ENCODE results near the gene MYO16.
"Not testable (repeated sequence)": the region's sequence is repeated elsewhere in the genome, so short reads cannot be mapped to it uniquely, and the experiment has no call there.

MYO16 gene

DNA sequence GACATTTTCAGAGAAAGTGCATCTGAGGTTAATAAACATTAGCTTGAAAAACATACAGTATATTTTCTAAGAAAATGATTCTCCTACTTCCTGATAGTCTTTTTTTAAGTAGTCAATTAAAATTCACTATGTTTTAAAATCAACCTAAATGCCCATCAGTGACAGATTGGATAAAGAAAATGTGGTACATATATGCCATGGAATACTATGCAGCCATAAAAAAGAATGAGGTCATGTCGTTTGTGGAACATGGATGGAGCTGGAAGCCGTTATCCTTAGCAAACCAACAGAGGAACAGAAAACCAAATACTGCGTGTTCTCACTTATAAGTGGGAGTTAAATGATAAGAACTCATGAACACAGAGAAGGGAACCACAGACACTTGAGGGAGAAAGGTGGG lies 462.8 kb downstream of the MYO16 start:
- not testable (repeated sequence) for DNase-seq

DNA sequence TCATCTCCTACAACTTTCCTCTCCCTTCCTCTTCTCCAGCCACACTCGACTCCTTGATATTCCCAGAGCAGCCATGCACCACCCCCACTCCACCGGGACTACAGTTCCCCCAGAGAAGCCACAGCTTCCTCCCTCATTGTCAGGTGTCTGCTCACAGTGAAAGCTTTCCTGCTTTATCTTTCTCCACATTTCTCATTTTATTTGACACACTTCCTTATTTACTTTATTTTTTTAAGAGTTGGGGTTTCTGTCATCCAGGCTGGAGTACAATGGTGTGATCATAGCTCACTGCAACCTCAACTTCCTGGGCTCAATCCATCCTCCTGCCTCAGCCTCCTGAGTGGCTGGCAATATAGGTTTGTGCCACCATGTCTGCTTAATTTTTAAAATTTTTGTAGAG lies 464.6 kb downstream of the MYO16 start:
- no peak for DNase-seq

DNA sequence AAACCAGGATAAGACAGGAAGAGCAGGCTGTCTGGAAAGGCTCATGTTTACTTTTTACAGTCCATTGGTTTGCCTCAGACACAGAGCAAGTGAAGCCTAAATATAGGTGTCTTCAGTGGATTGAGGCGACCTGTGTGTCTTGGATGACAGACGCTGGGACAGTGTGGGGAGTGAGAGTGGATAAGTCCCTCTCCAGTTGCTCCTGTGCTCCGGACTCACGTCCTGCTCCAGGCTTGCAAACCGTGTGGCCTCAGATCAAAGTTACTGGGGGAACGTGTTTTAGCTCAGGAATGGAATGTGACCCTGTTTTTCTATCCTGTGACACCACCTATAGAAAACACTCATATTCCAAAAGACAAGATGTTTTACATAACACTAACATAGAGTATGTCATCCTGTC lies 465.7 kb downstream of the MYO16 start:
- no peak for DNase-seq

DNA sequence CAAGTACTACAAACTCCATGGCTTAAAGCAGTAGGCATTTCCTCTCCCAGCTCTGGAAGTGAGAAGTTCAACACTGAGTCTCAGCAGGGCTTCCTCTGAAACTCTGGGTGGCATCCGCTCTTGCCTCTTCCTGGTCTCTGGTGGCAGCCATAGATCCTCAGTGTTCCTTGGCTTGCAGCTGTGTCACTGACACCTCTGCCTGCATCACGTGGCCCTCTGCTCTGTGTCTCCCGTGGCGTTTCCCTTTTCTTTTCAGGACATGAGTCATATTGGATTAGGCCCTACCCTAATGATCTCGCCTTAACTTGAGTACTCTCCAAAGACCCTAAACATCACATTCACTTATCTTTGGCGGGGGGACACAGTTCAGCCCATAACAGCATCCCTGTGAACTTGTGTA lies 466.7 kb downstream of the MYO16 start:
- DNase-seq = no peak

DNA sequence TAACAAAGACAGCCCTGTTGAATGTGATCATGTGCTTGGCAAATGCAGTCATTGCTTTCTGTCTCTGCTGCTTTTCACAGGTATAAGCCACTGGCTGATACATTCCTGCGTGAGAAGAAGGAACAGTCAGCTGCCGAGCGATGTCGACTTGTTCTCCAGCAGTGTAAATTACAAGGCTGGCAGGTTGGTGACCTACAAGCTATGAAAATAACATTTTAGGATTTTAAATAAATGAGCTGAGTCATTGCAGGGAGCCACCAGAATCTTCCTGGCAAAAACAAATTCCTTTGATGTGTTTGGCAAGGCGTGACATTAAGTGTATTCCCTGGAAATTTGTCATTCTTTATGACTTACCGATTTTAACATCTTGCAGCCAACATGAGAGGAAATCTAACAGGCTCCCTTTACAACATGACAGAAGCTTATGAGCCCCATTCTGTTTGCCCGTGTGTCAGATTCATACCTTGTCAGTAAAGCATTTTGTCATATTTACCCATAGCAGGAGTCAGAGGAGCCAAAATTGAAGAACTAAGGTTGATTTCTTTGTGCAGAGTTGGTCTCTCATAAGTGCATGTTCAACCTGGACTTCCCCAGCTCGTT lies 471.4 kb downstream of the MYO16 start:
- DNase-seq = no peak

DNA sequence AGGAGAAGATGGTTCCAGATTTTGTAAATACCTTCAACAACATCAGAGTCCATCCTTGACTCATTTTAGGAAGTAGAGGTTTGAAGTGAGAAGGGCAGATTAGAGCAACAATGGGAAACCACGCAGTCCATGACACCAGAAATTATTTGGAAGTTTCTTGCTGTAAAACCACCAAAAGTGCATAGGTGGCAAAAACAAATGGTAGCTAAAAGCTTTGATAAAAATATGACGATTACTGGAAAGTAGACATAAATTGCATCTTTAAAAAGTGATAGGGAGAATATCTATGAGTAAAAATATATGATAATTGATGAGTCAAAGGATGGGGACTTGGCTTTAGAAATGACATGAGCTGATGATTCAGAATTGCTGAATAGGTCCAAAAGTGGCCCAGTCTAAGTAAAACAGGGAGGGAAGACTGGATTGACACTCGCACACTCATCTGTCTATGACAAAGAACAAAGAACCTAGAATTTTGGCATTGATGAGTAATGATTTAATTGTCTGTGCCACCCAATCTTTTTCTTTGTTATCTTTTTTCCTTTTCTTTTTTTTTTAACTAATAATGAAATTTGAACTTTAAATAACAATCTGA lies 472.2 kb downstream of the MYO16 start:
- no peak for DNase-seq

DNA sequence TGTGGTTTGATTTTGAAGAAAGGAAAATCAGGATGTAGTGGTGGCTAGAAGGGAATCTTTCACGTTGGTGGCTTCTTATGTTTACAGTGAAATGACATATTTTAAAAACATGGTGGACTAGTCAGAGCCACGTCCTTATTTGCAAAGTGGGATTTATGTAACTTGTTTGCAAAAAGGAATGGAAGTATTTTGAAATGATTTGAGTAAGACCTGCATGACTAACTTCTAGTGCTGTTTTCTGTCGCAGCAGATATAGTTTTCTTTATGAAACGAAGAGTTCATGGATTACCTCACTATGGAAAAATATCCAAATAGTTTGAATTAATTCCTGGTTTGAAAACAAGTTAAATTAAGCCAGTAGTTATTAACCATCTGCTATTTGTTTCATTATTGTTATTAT lies 476.5 kb downstream of the MYO16 start:
- DNase-seq = no peak

DNA sequence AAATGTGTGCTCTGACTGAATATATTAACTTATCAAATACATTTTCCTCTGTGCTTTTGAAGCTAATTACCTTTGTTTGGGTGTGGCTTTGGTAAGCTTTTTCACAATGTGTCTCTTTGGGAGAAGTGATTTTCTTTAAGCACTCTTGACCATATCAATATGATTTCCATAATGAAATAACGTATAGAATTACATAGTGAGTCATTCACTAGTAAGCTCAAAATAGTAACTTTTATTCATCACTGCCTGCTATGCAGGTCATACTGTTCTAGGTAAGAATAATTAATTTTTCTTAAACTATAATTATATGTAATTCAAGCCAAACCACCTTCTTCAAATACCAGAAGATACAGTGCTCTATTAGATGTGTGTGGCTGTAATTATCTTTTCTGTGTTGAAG lies 480.7 kb downstream of the MYO16 start:
- DNase-seq = no peak

DNA sequence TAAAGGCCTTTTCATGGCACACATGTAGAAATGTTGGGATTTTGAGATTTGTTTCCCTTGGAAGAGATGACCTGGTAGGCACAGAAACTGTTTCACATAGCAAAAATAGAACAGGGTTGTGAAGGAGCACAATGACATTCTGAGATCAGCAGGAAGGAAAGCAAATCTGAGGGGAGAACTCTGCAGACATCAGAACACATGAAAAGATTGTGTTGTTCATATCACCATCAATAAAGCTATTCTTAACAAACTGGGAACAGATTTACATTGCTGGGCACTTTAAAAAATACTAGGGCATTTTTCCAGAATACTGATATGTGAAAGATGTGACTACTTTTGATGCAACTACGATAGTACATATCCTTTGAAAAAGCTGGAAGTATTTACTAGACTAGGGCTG lies 481.7 kb downstream of the MYO16 start:
- DNase-seq = no peak

DNA sequence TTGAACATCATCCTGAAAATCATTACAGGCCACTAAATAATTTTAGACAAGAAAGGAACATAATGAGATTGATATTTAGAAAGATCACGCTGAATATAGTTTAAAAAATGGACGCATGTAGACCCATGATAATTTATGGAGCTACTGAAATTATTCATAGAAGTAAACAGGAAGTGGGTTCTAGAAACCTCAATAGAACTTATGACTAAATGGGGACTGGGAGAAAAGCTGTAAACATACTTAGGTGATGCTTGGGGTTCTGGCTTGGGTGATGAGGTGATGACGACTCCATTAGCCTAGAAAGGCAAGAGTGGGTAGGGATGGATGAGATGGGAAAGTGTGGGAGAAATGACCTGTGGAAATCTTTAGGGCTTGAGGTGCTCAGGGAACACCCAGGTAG lies 484.0 kb downstream of the MYO16 start:
- DNase-seq = no peak

DNA sequence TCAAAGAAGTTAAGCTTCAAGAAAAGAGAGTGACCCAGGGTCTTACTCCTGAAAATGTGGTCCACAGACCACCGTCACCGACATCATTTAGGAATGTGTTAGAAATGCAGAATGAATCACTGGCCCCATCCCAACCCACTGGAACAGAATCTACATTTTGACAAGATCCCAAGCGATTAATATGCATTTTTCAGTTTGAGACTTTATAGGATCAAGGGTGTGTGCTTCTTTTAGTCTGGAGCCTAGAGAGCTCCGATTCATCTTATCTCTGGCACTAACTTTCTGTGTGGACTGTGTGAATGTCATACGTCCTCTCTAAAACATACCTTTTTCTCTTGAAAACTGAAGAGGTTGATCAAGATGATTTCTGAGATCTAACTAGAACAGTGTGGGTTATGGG lies 484.8 kb downstream of the MYO16 start:
- DNase-seq = no peak

DNA sequence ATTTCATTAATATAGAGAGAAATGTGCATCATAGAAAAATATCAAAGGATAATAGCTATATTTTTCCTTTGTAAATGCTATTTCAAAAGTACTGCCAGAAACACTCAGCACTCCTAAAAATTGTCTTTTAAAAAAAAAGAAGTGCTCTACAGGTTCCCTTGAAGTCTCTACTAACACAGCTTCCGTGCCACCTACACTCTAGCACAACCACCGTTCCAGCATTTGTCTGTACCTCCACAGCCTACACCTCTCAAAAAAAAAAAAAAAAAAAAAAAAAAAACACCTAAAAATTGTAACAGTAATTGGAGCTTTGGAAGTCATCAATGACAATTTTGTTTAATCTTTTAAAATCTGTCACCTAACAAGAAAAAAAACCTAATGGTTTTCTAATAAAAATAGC lies 485.6 kb downstream of the MYO16 start:
- no peak for DNase-seq

DNA sequence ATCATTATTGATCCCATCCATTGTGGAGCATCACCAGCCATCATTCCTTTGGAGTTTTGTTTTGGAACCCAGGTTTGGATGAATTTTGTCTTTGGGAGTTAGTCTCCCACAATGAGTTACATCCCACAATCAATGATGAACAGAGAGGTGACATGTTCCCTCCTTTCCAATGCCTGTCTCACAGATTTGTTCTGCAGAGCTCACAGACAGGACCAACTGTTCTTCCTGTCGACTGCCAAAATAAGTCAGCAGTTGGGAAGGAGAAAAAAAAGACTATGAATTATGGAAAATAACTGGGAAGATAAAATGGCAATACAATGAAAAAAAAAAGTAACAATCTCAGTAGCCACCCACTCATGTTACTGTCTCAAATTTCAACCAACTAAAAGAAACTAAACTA lies 489.1 kb downstream of the MYO16 start:
- DNase-seq = no peak

DNA sequence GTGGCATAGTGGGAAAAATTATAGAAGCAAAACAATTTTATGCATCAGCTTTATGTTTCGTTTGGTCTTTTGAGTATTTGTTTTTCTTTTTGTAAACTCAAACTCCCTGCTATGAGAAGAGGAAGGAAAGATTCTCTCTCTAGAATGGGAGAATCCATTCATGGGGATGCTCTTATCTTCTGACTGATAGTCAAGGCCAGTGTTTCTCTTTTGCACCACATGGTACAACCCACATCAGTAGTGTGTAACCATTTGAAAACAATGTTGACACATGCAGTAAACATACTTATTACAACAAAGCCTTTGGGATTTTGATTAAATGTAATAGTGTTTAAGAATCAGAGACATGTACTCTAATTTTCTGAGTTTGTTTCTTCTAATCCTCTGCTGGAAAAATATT lies 490.5 kb downstream of the MYO16 start:
- DNase-seq = no peak

DNA sequence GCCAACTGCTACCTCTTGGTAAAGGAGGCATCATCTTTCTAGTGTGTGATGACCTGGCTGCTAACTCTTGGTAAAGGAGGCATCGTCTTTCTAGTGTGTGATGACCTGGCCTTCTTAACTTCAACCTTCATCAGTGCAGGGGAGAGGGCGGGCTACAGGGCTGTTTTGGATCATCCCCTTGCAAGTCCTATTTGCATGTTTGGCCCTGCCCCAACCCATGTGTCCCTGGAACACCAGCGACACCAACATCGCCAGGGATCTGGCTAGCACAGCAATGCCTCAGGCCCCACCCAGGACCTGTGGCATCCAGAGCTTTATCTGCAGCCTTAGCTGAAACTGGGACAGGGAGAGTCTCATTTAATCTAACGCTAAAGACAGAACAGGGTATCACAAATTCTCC lies 492.4 kb downstream of the MYO16 start:
- DNase-seq = no peak

DNA sequence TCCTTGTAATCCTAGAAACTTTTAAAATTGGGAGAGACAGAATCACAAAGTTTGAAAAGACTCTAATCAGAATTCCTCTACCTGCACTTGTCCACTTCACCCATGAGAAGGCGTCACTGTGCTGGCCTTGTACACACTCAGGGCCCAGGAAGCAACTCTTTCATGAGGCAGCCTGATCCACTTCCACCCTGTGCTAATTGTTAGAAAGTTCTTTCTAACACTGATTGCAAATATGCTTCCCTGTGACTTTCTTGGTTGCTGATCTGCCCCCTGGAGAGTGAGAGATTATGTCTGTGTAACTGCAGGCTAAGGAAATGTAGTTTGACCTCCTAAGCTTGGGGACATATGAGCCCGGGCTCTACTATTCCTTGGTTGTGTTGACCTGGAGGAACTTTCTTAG lies 494.6 kb downstream of the MYO16 start:
- no peak for DNase-seq

DNA sequence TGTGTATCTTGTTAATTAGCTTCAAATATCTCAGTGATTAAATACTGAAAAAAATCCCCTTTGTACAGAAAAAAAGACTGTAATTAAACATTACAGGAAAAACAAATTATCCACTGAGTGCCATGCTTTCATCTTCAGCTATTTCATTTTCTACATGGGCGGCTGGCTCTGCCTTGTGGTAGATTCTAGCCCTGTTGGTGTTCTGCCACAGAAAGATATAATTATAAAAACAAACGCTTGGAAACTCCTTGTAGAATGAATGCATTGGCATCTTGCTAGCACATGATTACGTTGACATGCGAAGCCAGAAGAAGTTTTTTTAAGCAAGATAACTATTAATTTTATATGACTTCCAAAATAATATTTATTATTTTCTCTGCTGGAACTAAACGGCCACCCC lies 496.8 kb downstream of the MYO16 start:
- no peak for DNase-seq

DNA sequence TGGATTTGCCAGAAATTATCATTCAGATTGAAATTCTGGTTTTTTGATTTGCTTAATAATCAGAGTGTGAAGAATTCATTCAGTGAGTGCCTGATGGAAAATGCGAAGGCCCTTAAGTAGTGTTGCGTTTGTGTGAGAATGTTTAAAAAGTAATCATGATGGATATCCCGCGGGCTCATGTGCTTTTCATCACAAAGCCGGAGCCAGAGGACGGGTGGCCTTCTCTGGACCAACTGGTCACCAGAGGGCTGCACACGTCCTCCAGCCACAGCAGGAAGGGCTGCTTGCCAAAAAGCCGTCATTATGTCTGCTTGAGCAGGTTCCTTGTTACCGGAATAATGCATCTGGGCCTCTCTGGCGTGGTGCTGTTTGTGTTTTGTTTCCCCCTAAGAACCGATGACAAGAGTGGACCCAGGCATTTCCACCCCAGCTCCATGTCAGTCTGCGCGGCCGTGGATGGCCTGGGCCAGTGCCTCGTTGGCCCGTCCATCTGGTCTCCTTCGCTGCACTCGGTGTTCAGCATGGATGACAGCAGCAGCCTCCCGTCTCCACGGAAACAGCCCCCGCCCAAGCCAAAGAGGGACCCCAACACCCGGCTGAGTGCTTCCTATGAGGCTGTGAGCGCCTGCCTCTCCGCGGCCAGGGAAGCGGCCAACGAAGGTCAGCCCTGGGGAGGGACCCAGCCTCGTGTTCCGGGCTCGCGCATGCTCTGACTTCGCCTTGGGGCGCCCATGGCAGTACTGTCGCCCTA lies 497.7 kb downstream of the MYO16 start:
- DNase-seq = no peak

DNA sequence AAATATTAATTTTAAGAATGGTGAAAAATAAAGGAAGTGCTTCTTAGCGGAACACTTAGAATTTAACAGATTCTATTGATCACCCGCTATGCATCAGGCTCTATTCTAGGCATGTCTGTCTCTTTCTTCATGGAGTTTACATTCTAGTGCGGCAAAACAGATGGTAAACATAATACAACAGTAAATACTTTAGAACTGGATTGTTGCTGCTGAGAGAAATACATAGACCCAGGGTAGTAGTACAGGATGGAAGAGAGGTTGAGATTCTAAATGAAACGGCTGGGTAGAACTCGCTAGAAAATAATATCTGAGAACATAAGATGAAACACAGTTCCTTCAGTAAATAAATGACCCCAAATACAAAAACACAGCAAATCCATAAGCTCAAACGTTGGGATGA lies 498.7 kb downstream of the MYO16 start:
- no peak for DNase-seq

DNA sequence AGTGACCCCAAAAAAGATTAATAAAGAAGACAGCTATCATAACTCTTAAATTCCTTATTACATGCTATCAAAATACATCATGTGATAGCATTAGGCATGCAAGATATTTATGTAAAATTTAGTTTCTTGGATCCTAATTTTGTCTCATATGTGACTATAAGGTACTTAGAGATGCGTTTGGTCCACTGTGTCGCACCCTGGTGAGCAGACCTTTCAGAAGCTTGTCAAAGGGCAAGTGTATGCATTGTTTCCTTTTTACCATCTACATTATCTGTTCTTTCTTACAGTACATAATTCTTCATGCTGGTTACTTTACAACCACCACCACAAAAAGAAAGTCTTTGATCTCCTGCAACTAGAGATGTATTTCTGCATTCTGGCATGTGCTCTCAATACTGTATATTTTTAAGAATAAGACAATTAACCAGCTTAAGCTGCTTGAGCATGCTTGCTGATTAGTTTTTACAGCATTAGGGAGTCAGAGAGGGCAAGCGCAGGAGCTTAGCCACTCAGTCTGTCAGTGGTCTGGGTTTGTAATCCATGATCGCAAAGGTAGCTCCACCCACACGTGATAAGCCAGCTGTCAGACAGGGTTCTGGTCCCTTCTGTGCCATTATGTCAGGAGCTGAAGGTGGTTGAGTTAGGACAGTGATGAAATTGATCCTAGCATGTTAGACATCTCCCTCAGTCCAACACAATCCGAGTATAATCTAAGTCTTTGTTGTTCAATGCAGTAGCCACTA lies 500.9 kb downstream of the MYO16 start:
- DNase-seq = no peak

DNA sequence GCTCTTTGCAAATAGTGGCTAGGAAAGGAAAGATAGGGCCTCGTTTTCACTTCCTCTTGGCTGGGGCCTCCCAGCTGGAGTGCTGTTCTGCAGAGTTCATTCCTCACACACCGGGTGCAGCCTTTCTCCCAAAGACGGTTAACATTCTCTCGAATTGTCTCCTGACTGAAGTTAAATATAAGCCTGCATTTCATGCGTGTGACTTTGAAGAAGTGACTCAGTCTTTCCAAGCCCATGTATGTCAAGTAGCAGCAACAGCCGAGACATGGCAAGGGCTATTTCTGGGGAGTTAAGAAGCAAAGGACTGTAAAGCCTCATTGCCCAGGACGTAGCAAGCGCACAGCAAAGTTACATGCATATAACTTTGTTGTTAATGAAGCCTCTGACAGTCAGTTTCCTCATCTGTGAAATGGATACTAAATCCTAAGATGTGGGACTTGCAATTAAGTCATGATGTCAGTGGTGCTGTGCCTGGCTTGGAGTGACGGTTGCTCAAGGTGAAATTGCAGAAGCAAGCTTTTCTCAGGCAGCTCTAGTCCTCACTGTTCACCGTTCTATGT lies 502.4 kb downstream of the MYO16 start:
- DNase-seq = no peak

DNA sequence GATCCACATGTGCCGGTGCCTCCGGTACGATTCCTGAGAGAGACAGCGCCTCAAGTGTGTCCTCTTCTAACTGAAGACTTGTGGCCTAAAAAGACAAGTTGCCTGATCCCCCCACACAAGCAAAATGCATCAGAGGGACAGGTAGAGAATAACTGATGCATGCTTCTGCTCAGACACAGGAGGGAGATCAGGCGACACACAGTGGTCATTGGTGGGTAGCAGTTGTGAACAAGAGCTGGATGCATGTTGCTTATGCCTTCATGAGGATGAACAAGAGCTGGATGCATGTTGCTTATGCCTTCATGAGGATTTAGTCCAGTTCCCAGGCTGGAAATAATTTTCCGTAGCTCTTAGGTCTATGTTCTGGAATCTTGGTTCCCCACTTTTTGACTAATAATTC lies 505.6 kb downstream of the MYO16 start:
- no peak for DNase-seq

DNA sequence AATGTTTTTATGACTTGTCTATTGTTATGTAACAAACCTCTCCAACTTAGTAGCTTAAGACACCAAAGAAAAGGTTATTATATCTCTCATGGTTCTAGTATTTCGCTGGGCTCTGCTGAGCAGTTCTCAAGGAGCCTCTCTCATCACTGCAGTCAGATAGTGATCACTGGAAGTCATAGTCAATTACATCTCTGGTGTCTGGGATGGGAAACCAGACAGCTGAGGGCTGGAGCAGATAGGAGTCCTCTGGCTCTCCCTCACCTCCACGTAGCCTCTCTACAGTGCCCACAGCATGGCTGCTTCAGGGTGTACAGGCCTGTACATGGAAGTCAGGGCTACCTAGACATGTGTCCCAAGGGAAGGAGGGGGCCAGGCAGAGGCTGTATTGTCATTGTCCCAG lies 507.5 kb downstream of the MYO16 start:
- no peak for DNase-seq

DNA sequence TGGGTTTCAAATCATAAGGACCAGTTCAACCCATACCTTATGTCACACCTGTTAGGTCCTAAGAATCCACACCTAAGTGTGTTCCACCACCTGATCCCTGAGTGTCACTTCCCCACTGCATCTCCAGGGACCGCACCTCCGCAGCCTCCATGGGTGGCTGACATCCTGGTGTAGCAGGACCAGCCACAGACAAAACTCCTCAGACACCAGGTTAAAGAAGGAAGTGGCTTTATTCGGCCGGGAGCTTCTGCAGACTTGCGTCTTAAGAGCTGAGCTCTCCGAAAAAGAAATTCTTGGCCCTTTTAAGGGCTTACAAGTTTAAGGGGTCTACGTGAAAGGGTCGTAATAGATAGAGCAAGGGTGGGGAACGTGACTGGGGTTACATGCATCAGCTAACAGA lies 509.9 kb downstream of the MYO16 start:
- DNase-seq = no peak

Data from NCI-H774 (cell line).